Activated T-helper 1 cell treated with anti-CD3 and anti-CD28 coated beads, Interleukin-12 subunit alpha, Interleukin-12 subunit beta, Interleukin-2, Interleukin-4 antibody, amounts not matched to agents 30 ng/mL and 10 ng/mL and 1 ng/mL, durations not matched to agents 14 hours and 24 hours and 36 hours (primary cell): Measurements from ENCODE around the gene AHI1. TPM values are rescaled to one million over a fixed set of nuclear protein-coding genes. Genes with fewer than 3 reads are reported as not detected.

Source experiments
- DNase-seq: peaks from one replicate; pipeline ENCODE4 v3.0.0; 2021; ENCODE audit warnings: low spot score
- H3K27ac Mint-ChIP-seq: one replicate; pipeline ENCODE4 v1.8.0; 2021; ENCODE audit warnings: mild to moderate bottlenecking, mixed read lengths
- H3K27me3 Mint-ChIP-seq: one replicate; pipeline ENCODE4 v1.8.0; 2022; ENCODE audit warnings: mild to moderate bottlenecking, moderate library complexity, mixed read lengths; ENCODE audit not compliant: insufficient read depth
- H3K36me3 Mint-ChIP-seq: one replicate; pipeline ENCODE4 v1.8.0; 2021; ENCODE audit warnings: low read depth, mixed read lengths
- H3K4me1 Mint-ChIP-seq: one replicate; pipeline ENCODE4 v1.8.0; 2021; ENCODE audit warnings: low read depth, mixed read lengths
- H3K4me3 Mint-ChIP-seq: one replicate; pipeline ENCODE4 v1.8.0; 2021; ENCODE audit warnings: mild to moderate bottlenecking, moderate library complexity, mixed read lengths
- H3K9me3 Mint-ChIP-seq: one replicate; pipeline ENCODE4 v1.8.0; 2021; ENCODE audit warnings: mixed read lengths
- intact Hi-C: fragments of 100-400 bp; cut with micrococcal nuclease; formaldehyde crosslinking; loops from one replicate; pipeline ENCODE4 v1.15.1; 2024
- total RNA-seq: library from RNA; stranded (reverse); gene quantifications from 2 replicates; pipeline ENCODE4 v1.2.3, GENCODE V29; 2022

The AHI1 gene
- total RNA-seq, 1 donor from 2014 or later: 142 TPM

GRCh38 chr6:135434095-135434494 is 63.4 kb downstream of the AHI1 start:
- Mint-ChIP-seq H3K27ac (no peak overlapping the region), H3K4me3 (no peak overlapping the region), H3K4me1 (peaks cover 4% of the 10 kb centered on the region), H3K9me3 (peaks cover 5% of the 10 kb centered on the region), H3K27me3 (no peaks in the 10 kb centered on the region), H3K36me3 (peaks cover 10% of the 10 kb centered on the region)
- DNase-seq: no peak
- intact Hi-C loops: no loop called here

DNA sequence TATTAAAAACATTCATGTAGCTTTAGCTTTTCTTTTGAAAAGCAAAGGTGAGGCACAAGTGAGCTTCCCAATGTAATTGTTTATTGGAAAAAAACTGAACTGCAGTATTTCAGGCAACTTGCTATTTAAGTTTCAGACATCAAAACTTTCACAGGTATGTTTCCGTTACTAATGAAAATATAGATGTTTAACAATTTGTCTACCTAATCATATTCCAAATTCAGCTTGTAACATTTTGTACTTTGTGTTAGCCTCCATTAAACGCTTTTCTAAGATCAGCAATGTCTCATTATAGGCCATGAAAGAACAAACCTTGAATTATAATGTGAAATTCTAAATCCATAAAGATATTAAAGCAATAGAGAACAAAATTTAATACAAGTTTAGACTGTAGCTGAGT is 69.5 kb downstream of the AHI1 start:
- Mint-ChIP-seq H3K4me1 (peaks cover 11% of the 10 kb centered on the region), H3K9me3 (no peaks in the 10 kb centered on the region), H3K27me3 (no peaks in the 10 kb centered on the region), H3K27ac (no peak overlapping the region), H3K4me3 (no peak overlapping the region), H3K36me3 (peaks cover 13% of the 10 kb centered on the region)
- no peak for DNase-seq
- intact Hi-C loops: loop anchor here (5.0 kb wide), 1 partner anchor 131 kb away; no protein-coding TSS in a partner anchor

GRCh38 chr6:135426833-135427232 is 70.7 kb downstream of the AHI1 start:
- H3K27me3 Mint-ChIP-seq: no peaks in the 10 kb centered on the region
- intact Hi-C loops: loop anchor here (5.0 kb wide), 1 partner anchor 130 kb away; no protein-coding TSS in a partner anchor
- H3K36me3 Mint-ChIP-seq: peaks cover 14% of the 10 kb centered on the region
- no peak overlapping the region for H3K27ac Mint-ChIP-seq
- H3K4me3 Mint-ChIP-seq: no peak overlapping the region
- no peaks in the 10 kb centered on the region for H3K9me3 Mint-ChIP-seq
- no peak for DNase-seq
- H3K4me1 Mint-ChIP-seq: peaks cover 11% of the 10 kb centered on the region

DNA sequence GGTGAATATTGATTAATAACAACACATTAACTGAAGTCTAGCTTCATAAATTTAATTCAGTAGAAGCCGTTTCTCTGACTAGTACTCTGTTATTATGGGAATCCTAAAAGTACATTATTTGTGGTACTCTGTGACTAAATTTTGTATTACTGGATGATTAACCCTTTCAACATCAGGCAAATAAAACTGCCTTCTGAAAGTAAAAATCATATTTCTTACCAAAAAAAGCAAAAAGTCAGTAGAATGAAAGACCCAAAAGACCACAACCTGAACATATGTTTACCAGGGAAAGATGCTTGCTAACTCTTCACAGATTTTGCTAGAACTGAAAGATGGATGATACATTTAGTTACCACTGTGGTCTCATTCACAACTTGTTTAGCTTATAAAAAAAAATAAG is 73.2 kb downstream of the AHI1 start:
- peaks cover 11% of the 10 kb centered on the region for H3K4me1 Mint-ChIP-seq
- DNase-seq: no peak
- intact Hi-C loops: loop anchor here (5.0 kb wide), 4 partner anchors 212 to 447 kb away; partner anchors contain the start of gene HBS1L
- H3K4me3 Mint-ChIP-seq: no peak overlapping the region
- no peak overlapping the region for H3K27ac Mint-ChIP-seq
- peaks cover 27% of the 10 kb centered on the region for H3K36me3 Mint-ChIP-seq
- no peaks in the 10 kb centered on the region for H3K27me3 Mint-ChIP-seq
- H3K9me3 Mint-ChIP-seq: no peaks in the 10 kb centered on the region

DNA sequence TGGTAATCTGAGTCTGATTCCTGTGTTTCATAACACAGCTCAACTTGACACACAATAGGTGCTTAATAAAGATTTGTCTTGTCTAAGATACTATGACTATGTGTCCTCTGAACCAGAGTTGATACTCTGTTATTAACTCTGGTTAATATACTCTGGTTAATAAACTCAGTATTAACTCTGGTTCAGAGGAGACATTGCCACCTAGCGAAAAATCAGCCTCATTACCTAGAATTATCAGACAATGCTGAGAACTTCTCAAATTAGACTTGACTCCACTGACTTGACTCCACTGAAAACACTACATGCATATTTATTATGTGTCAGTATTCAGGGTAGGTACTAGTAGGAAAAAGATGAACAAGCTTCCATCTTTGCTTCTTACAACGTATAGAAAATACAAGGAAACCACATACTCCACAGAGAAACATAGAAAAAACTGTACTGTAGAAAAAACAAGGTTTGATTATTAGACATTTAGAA is 73.9 kb downstream of the AHI1 start:
- intact Hi-C loops: loop anchor here (1.0 to 5.0 kb wide), 6 partner anchors 211 to 446 kb away; partner anchors contain the start of gene HBS1L
- peaks cover 25% of the 10 kb centered on the region for H3K36me3 Mint-ChIP-seq

GRCh38 chr6:135419162-135419561 is 78.4 kb downstream of the AHI1 start:
- intact Hi-C loops: no loop called here
- Mint-ChIP-seq H3K4me3 (no peak overlapping the region), H3K9me3 (peaks cover 4% of the 10 kb centered on the region), H3K4me1 (peaks cover 6% of the 10 kb centered on the region), H3K36me3 (peaks cover 28% of the 10 kb centered on the region), H3K27me3 (no peaks in the 10 kb centered on the region), H3K27ac (no peak overlapping the region)
- no peak for DNase-seq

More for the DNA sequence above, 73.9 kb downstream of the AHI1 start:
- Mint-ChIP-seq H3K4me3 (no peak overlapping the region), H3K27ac (peak overlapping the region; percentile 16), H3K4me1 (peaks cover 11% of the 10 kb centered on the region), H3K9me3 (no peaks in the 10 kb centered on the region), H3K27me3 (no peaks in the 10 kb centered on the region)
- DNase-seq: no peak

- no peaks in the 10 kb centered on the region for H3K27me3 Mint-ChIP-seq
- H3K27ac Mint-ChIP-seq: no peak overlapping the region
- no peak overlapping the region for H3K4me3 Mint-ChIP-seq
- no peak for DNase-seq
- no peaks in the 10 kb centered on the region for H3K4me1 Mint-ChIP-seq
- peaks cover 32% of the 10 kb centered on the region for H3K36me3 Mint-ChIP-seq
- intact Hi-C loops: no loop called here
- peaks cover 4% of the 10 kb centered on the region for H3K9me3 Mint-ChIP-seq
Observed at GRCh38 chr6:135418040-135418760, 79.3 kb downstream of the AHI1 start.

GRCh38 chr6:135412761-135413160 is 84.8 kb downstream of the AHI1 start:
- Mint-ChIP-seq H3K9me3 (peaks cover 4% of the 10 kb centered on the region), H3K27me3 (no peaks in the 10 kb centered on the region), H3K4me3 (no peak overlapping the region), H3K36me3 (peaks cover 33% of the 10 kb centered on the region), H3K4me1 (no peaks in the 10 kb centered on the region), H3K27ac (no peak overlapping the region)
- no peak for DNase-seq
- intact Hi-C loops: no loop called here

- intact Hi-C loops: no loop called here
- H3K9me3 Mint-ChIP-seq: peaks cover 4% of the 10 kb centered on the region
- H3K36me3 Mint-ChIP-seq: peaks cover 33% of the 10 kb centered on the region
- no peaks in the 10 kb centered on the region for H3K27me3 Mint-ChIP-seq
- no peak overlapping the region for H3K27ac Mint-ChIP-seq
- DNase-seq: no peak
- no peaks in the 10 kb centered on the region for H3K4me1 Mint-ChIP-seq
- H3K4me3 Mint-ChIP-seq: no peak overlapping the region
Observed at GRCh38 chr6:135411849-135412248, 85.7 kb downstream of the AHI1 start.

DNA sequence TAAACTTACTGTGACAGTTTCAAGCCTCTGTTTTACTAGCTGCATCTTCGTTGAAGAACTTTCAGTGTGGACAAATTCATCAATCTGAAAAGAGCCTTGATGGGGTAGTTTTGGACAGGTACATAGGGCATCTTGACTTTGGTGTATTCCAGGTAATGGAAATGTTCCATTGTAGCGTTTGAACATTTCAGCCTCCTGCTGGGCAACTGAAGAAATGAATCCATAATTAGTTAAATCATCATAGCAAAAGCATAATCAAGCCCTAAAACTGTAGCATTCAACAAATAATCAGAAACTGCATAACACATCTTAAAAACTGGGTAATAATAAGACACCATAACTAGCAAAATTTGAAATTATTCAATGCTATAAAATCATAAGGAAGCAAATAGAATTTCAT is 86.2 kb downstream of the AHI1 start:
- Mint-ChIP-seq H3K36me3 (peaks cover 33% of the 10 kb centered on the region), H3K4me1 (no peaks in the 10 kb centered on the region), H3K27ac (no peak overlapping the region), H3K4me3 (no peak overlapping the region), H3K27me3 (no peaks in the 10 kb centered on the region), H3K9me3 (peaks cover 4% of the 10 kb centered on the region)
- DNase-seq: no peak
- intact Hi-C loops: no loop called here

- DNase-seq: no peak
- intact Hi-C loops: no loop called here
- H3K36me3 Mint-ChIP-seq: peaks cover 33% of the 10 kb centered on the region
- H3K9me3 Mint-ChIP-seq: peaks cover 4% of the 10 kb centered on the region
- no peaks in the 10 kb centered on the region for H3K27me3 Mint-ChIP-seq
- no peak overlapping the region for H3K4me3 Mint-ChIP-seq
- H3K27ac Mint-ChIP-seq: no peak overlapping the region
- no peaks in the 10 kb centered on the region for H3K4me1 Mint-ChIP-seq
Observed at GRCh38 chr6:135410856-135411255, 86.7 kb downstream of the AHI1 start.

DNA sequence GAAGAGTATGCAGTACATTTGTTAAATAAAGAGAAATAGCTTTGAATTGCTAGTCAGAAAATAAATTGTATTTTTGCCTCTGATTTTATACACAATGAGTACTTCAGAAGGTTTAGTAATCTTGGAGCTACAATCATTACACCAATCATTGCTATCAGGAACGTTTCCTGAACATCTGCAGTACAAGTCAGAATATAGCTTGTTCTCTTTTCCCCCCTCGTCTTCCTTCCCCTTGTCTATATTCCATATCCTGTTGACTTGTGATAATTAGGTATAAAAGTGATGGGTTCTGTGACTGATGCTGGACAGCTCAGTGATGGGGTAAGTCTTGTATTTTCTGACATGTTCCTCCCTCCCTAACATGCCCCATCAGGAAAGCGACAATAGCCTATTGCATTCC is 94.0 kb downstream of the AHI1 start:
- intact Hi-C loops: no loop called here
- Mint-ChIP-seq H3K4me3 (no peak overlapping the region), H3K36me3 (peaks cover 22% of the 10 kb centered on the region), H3K9me3 (no peaks in the 10 kb centered on the region), H3K27me3 (peaks cover 2% of the 10 kb centered on the region), H3K27ac (no peak overlapping the region), H3K4me1 (no peaks in the 10 kb centered on the region)
- DNase-seq: no peak

GRCh38 chr6:135402311-135402710 is 95.2 kb downstream of the AHI1 start:
- no peak overlapping the region for H3K27ac Mint-ChIP-seq
- H3K36me3 Mint-ChIP-seq: peaks cover 22% of the 10 kb centered on the region
- no peaks in the 10 kb centered on the region for H3K4me1 Mint-ChIP-seq
- no peaks in the 10 kb centered on the region for H3K9me3 Mint-ChIP-seq
- peaks cover 3% of the 10 kb centered on the region for H3K27me3 Mint-ChIP-seq
- DNase-seq: no peak
- no peak overlapping the region for H3K4me3 Mint-ChIP-seq
- intact Hi-C loops: no loop called here
